GM06990 (cell line): ENCODE data around the gene CCDC78.

Experiments used
- DNase-seq: peaks from one replicate; pipeline ENCODE4 v3.0.0-alpha.2; 2011; ENCODE audit not compliant: insufficient read length; ENCODE audit errors: extremely low read depth
- H3K27me3 ChIP-seq: replicated peaks from 2 replicates; pipeline ENCODE4 v1.6.0; 2011; ENCODE audit warnings: low read length; ENCODE audit not compliant: control insufficient read depth, insufficient read depth
- H3K36me3 ChIP-seq: 2 replicates; pipeline ENCODE4 v1.5.1; 2011; ENCODE audit warnings: low read length; ENCODE audit not compliant: control insufficient read depth, insufficient read depth
- H3K4me3 ChIP-seq: replicated peaks from 2 replicates; pipeline ENCODE4 v1.5.1; 2011; ENCODE audit warnings: low read depth, mild to moderate bottlenecking, control low read depth, low read length
- TF ChIP-seq, protein P1 (sequence below): IDR thresholded peaks from 2 replicates; pipeline ENCODE4 v1.5.1; 2011; ENCODE audit warnings: low read length, control low read depth, mild to moderate bottlenecking, inconsistent platforms; ENCODE audit not compliant: insufficient read depth, poor library complexity, severe bottlenecking

Gene CCDC78

DNA sequence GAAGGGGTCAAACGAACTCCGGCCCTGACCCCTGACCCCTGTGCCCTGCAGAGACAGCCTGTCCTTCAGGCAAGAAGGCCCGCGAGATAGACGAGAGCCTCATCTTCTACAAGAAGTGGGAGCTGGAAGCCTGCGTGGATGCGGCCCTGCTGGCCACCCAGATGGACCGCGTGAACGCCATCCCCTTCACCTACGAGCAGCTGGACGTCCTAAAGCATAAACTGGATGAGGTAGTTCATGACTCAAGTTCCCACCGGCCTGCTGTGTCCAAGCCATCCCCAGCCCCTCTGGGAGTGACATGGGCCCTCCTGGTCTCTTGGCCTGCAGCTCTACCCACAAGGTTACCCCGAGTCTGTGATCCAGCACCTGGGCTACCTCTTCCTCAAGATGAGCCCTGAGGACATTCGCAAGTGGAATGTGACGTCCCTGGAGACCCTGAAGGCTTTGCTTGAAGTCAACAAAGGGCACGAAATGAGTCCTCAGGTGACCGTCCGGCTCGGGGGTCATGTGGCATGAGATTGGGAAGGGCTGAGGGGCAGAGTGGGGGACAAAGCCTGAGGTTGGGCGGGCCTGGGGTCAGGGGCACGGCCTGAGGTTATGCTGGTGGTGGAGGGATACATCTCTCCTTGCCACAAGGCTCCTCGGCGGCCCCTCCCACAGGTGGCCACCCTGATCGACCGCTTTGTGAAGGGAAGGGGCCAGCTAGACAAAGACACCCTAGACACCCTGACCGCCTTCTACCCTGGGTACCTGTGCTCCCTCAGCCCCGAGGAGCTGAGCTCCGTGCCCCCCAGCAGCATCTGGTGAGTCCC, 40.0 kb upstream of the CCDC78 start:
- DNase-seq: no peak
- no peaks in the 10 kb centered on the region for H3K27me3 ChIP-seq

DNA sequence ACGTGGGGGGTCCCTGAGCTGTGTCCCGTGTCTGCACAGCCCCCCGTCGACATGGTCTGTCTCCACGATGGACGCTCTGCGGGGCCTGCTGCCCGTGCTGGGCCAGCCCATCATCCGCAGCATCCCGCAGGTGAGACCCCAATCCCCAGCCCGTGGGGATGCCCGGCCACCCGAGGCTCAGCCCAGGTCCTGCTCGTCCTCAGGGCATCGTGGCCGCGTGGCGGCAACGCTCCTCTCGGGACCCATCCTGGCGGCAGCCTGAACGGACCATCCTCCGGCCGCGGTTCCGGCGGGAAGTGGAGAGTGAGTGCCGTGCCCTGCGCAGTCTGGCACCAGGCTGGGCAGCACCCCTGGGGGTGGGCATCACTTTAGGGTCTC, 39.2 kb upstream of the CCDC78 start:
- TF ChIP-seq, protein P1, sequence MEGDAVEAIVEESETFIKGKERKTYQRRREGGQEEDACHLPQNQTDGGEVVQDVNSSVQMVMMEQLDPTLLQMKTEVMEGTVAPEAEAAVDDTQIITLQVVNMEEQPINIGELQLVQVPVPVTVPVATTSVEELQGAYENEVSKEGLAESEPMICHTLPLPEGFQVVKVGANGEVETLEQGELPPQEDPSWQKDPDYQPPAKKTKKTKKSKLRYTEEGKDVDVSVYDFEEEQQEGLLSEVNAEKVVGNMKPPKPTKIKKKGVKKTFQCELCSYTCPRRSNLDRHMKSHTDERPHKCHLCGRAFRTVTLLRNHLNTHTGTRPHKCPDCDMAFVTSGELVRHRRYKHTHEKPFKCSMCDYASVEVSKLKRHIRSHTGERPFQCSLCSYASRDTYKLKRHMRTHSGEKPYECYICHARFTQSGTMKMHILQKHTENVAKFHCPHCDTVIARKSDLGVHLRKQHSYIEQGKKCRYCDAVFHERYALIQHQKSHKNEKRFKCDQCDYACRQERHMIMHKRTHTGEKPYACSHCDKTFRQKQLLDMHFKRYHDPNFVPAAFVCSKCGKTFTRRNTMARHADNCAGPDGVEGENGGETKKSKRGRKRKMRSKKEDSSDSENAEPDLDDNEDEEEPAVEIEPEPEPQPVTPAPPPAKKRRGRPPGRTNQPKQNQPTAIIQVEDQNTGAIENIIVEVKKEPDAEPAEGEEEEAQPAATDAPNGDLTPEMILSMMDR: no peak
- Histone ChIP-seq H3K27me3 (no peaks in the 10 kb centered on the region), H3K4me3 (no peak overlapping the region), H3K36me3 (no peaks in the 10 kb centered on the region)
- DNase-seq: no peak

More for the DNA sequence above, 40.0 kb upstream of the CCDC78 start:
- no peaks in the 10 kb centered on the region for H3K36me3 ChIP-seq
- TF ChIP-seq, protein P1: no peak
- no peak overlapping the region for H3K4me3 ChIP-seq

DNA sequence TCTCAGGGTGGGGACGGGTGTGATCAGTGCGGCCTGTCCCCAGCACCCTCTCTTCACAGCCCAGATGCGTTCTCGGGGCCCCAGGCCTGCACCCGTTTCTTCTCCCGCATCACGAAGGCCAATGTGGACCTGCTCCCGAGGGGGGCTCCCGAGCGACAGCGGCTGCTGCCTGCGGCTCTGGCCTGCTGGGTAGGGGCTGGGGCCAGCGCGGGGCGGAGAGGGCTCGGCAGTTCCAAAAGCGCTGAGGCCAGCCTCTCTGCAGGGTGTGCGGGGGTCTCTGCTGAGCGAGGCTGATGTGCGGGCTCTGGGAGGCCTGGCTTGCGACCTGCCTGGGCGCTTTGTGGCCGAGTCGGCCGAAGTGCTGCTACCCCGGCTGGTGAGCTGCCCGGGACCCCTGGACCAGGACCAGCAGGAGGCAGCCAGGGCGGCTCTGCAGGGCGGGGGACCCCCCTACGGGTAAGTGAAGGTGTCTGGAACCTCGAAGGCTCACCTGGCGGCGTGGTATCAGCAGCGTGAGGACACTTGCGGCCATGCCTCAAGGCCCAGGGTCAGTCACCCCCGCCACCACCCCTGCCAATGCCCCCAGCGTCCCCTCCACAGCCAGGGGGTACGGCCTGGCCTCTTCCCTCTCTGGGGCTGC, 38.7 kb upstream of the CCDC78 start:
- Histone ChIP-seq H3K27me3 (no peaks in the 10 kb centered on the region), H3K4me3 (no peak overlapping the region), H3K36me3 (no peaks in the 10 kb centered on the region)
- TF ChIP-seq, protein P1: no peak
- DNase-seq: peak; percentile 4

DNA sequence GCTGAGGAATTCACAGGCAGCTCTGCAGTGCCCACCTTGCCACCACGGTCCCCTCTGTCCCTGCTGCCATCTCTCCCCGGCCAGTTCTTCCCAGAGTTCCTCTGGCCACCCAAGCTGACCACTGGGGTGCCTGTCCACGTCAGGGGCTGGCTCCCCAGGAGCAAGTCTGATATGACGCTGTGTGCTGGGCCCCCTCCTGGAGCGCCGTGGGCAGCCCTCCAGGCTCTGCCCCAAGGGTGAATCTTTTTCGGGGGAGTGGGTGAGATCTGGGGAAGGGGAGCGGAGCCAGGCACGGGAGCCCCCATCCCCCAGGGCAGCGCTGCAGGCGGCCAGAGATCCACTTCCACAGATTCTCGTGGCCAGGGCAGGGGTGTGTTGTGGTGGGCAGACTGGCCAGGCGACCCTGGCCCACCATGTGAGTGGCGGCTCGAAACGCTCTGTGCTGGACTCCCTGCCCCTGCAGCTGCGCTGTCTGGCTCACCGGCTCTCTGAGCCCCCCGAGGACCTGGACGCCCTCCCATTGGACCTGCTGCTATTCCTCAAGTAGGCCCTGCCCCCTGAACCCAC, 38.0 kb upstream of the CCDC78 start:
- DNase-seq: no peak
- TF ChIP-seq, protein P1: no peak
- Histone ChIP-seq H3K4me3 (no peak overlapping the region), H3K36me3 (no peaks in the 10 kb centered on the region), H3K27me3 (no peaks in the 10 kb centered on the region)

DNA sequence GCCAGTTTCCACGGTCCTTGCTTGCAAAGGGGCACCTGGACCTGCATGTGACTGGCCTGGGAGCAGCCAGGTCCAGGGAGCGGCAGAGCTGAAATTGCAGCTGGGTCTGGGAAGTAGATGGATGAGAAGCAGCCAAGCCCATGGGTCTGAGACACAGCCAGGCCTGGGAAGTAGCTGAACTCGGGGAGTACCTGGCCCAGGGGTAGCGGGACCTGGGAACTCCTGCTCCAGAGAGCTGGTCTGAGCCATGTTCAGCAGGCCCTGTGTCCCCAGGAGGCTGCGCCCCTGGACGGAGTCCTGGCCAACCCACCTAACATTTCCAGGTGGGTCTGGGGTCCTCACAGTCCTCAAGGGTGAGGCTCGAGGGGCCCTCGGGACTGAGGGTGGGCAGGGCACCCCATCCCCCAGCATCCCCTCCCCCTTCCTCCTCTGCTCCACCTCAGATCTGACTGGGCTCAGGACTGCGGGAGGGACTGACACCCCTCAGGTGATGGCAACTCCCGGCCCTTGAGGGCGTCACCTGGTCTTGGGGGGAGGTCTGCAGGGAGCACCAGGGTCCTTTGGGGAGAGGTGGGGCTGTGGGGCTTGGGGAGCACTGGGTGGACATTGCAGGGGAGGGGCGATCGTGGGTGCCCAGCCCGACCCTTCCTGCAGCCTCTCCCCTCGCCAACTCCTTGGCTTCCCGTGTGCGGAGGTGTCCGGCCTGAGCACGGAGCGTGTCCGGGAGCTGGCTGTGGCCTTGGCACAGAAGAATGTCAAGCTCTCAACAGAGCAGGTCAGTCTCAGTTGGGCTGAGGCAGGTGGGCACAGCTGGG, 37.3 kb upstream of the CCDC78 start:
- TF ChIP-seq, protein P1: no peak
- Histone ChIP-seq H3K27me3 (no peaks in the 10 kb centered on the region), H3K36me3 (no peaks in the 10 kb centered on the region), H3K4me3 (no peak overlapping the region)
- no peak for DNase-seq
